HG02943 (cell line): ENCODE results near the gene SGCG.
"Not testable (repeated sequence)": the region's sequence is repeated elsewhere in the genome, so short reads cannot be mapped to it uniquely, and the experiment has no call there.

Experiments used
- ATAC-seq: cut with Tn5 transposase; IDR thresholded peaks from one replicate; pipeline ENCODE4 v1.9.1; 2021; ENCODE audit warnings: mild to moderate bottlenecking, low read depth, moderate library complexity; ENCODE audit not compliant: unreplicated experiment

The SGCG gene

GRCh38 chr13:23205807-23206206, 25.0 kb downstream of the SGCG start:
- ATAC-seq = no peak

GRCh38 chr13:23212671-23213070, 31.9 kb downstream of the SGCG start:
- no peak for ATAC-seq

- no peak for ATAC-seq
Observed at GRCh38 chr13:23231241-23231640, 50.5 kb downstream of the SGCG start.

- no peak for ATAC-seq
Observed at GRCh38 chr13:23235994-23236393, 55.2 kb downstream of the SGCG start.

- ATAC-seq = no peak
Observed at GRCh38 chr13:23243066-23243465, 62.3 kb downstream of the SGCG start.

- not testable (repeated sequence) for ATAC-seq
Observed at GRCh38 chr13:23248410-23248809, 67.6 kb downstream of the SGCG start.

GRCh38 chr13:23254506-23254905, 73.7 kb downstream of the SGCG start:
- ATAC-seq = no peak

- ATAC-seq = no peak
Observed at GRCh38 chr13:23267571-23267970, 86.8 kb downstream of the SGCG start.

GRCh38 chr13:23268441-23268840, 87.7 kb downstream of the SGCG start:
- ATAC-seq = no peak

- ATAC-seq = no peak
Observed at GRCh38 chr13:23271331-23271730, 90.6 kb downstream of the SGCG start.

GRCh38 chr13:23273498-23273897, 92.7 kb downstream of the SGCG start:
- no peak for ATAC-seq

GRCh38 chr13:23279321-23279720, 98.5 kb downstream of the SGCG start:
- no peak for ATAC-seq

GRCh38 chr13:23288564-23288963, 107.8 kb downstream of the SGCG start:
- ATAC-seq = no peak

GRCh38 chr13:23288995-23289394, 108.2 kb downstream of the SGCG start:
- no peak for ATAC-seq

- no peak for ATAC-seq
Observed at GRCh38 chr13:23289917-23290357, 109.2 kb downstream of the SGCG start.

- ATAC-seq = no peak
Observed at GRCh38 chr13:23292586-23292985, 111.8 kb downstream of the SGCG start.

- not testable (repeated sequence) for ATAC-seq
Observed at GRCh38 chr13:23314837-23315236, 134.1 kb downstream of the SGCG start.

- no peak for ATAC-seq
Observed at GRCh38 chr13:23319883-23320224, 139.1 kb downstream of the SGCG start.

GRCh38 chr13:23320926-23321534, 140.3 kb downstream of the SGCG start:
- peak; percentile 19 for ATAC-seq

- ATAC-seq = peak; percentile 81
Observed at GRCh38 chr13:23321535-23322241, 140.9 kb downstream of the SGCG start.

- no peak for ATAC-seq
Observed at GRCh38 chr13:23322353-23323336, 141.9 kb downstream of the SGCG start.
